Vagina (tissue), 2 donors: ENCODE measurements around the gene TDRD5. TPM values are rescaled to one million over a fixed set of nuclear protein-coding genes. Genes with fewer than 3 reads are reported as not detected.
A peak's percentile ranks its signal among the peaks of the same experiment; 100 is the strongest.

ENCODE experiments used
- DNase-seq, 2 donors: peaks; one replicate each; pipeline ENCODE4 v3.0.0-alpha.2; 2017; ENCODE audit errors: extremely low spot score in 2 of 2
- H3K27ac ChIP-seq: fragments of 200-600 bp; sonication (generic); one replicate; pipeline ENCODE4 v1.5.1; 2019
- H3K27me3 ChIP-seq: fragments of 200-600 bp; sonication (generic); one replicate; pipeline ENCODE4 v1.5.1; 2019
- H3K36me3 ChIP-seq, 2 donors: fragments of 200-600 bp; sonication (generic); one replicate each; pipeline ENCODE4 v1.5.1; 2017 to 2019
- H3K4me1 ChIP-seq: fragments of 200-600 bp; sonication (generic); one replicate; pipeline ENCODE4 v1.5.1; 2019
- H3K4me3 ChIP-seq, 2 donors: fragments of 200-600 bp; sonication (generic); 1 replicate in 1 of 2; 2 replicates in 1 of 2; pipeline ENCODE4 v1.5.1; 2016 to 2019
- H3K9me3 ChIP-seq: fragments of 200-600 bp; sonication (generic); one replicate; pipeline ENCODE4 v1.5.1; 2019
- CTCF ChIP-seq, 3 experiments: fragments of 450-650 bp in 2 of 3; fragments of 200-600 bp in 1 of 3; sonication (generic) in 1 of 3; IDR thresholded peaks; one replicate each; pipeline ENCODE4 v1.5.1; 2017 to 2019; ENCODE audit warnings: antibody characterized with exemption in 3 of 3, mild to moderate bottlenecking in 2 of 3, moderate library complexity in 2 of 3
- POLR2A ChIP-seq, 2 donors: fragments of 450-650 bp; IDR thresholded peaks; one replicate each; pipeline ENCODE4 v1.6.1; 2017; ENCODE audit warnings: antibody characterized with exemption in 2 of 2, mild to moderate bottlenecking in 2 of 2, moderate library complexity in 2 of 2
- POLR2AphosphoS5 ChIP-seq, 2 donors: sonication (generic); formaldehyde crosslinking; IDR thresholded peaks; one replicate each; pipeline ENCODE4 v1.9.0; 2017; ENCODE audit warnings: antibody characterized with exemption in 2 of 2, mild to moderate bottlenecking in 2 of 2, low read depth in 1 of 2; ENCODE audit not compliant: insufficient read depth in 1 of 2
- intact Hi-C: fragments of 100-400 bp; cut with DNase I; formaldehyde crosslinking; loops from one replicate; pipeline ENCODE4 v1.15.1; 2023
- total RNA-seq: library from RNA; depleted of rRNA; stranded (reverse); fragments of >200 nt; gene quantifications from one replicate; pipeline ENCODE4 v1.2.3, GENCODE V29; 2016

TDRD5 gene
- total RNA-seq, 1 donor from 2014 or later: not detected

- no peaks in the 10 kb centered on the region for H3K27me3 ChIP-seq
- TF ChIP-seq POLR2A (IDR thresholded peaks at IDR 0.05) (no peak), CTCF (IDR thresholded peaks at IDR 0.05) (no peak), POLR2AphosphoS5 (IDR thresholded peaks at IDR 0.05; ENCODE audit: insufficient read depth in 1 of 2, low read depth in 1 of 2) (no peak)
- no peak for DNase-seq
- H3K9me3 ChIP-seq: no peaks in the 10 kb centered on the region
- no peaks in the 10 kb centered on the region for H3K36me3 ChIP-seq
- no peak within 1 kb of the TSS for H3K27ac ChIP-seq
- H3K4me3 ChIP-seq: no peak within 1 kb of the TSS
- intact Hi-C loops: no loop called here
- no peaks in the 10 kb centered on the region for H3K4me1 ChIP-seq
Observed at GRCh38 chr1:179575497-179576314, 15.9 kb upstream of the TDRD5 start, which contains the start of gene NPHS2. TSS of gene NPHS2 (minus strand) at chr1:179575948. CDS start at chr1:179575864, 84 bp downstream.

GRCh38 chr1:179576509-179576908, 15.1 kb upstream of the TDRD5 start:
- Histone ChIP-seq H3K27me3 (no peaks in the 10 kb centered on the region), H3K36me3 (no peaks in the 10 kb centered on the region), H3K27ac (no peak overlapping the region), H3K4me3 (no peak overlapping the region), H3K9me3 (no peaks in the 10 kb centered on the region), H3K4me1 (no peaks in the 10 kb centered on the region)
- TF ChIP-seq POLR2A (IDR thresholded peaks at IDR 0.05) (no peak), POLR2AphosphoS5 (IDR thresholded peaks at IDR 0.05; ENCODE audit: insufficient read depth in 1 of 2, low read depth in 1 of 2) (no peak), CTCF (IDR thresholded peaks at IDR 0.05) (no peak)
- intact Hi-C loops: no loop called here
- DNase-seq: no peak

GRCh38 chr1:179583771-179584320, 7.8 kb upstream of the TDRD5 start:
- Histone ChIP-seq H3K27me3 (no peaks in the 10 kb centered on the region), H3K4me3 (no peak overlapping the region), H3K27ac (no peak overlapping the region), H3K9me3 (no peaks in the 10 kb centered on the region), H3K36me3 (no peaks in the 10 kb centered on the region), H3K4me1 (peaks cover 6% of the 10 kb centered on the region)
- TF ChIP-seq POLR2AphosphoS5 (IDR thresholded peaks at IDR 0.05; ENCODE audit: insufficient read depth in 1 of 2, low read depth in 1 of 2): no peak
- TF ChIP-seq CTCF (IDR thresholded peaks at IDR 0.05): no peak
- no peak for TF ChIP-seq POLR2A (IDR thresholded peaks at IDR 0.05)
- intact Hi-C loops: no loop called here
- no peak for DNase-seq

- Histone ChIP-seq H3K27me3 (no peaks in the 10 kb centered on the region), H3K27ac (peak overlapping the region; percentile 61), H3K36me3 (no peaks in the 10 kb centered on the region), H3K4me1 (peaks cover 6% of the 10 kb centered on the region), H3K9me3 (no peaks in the 10 kb centered on the region), H3K4me3 (peak overlapping the region; percentile 37 to 45)
- DNase-seq: no peak
- TF ChIP-seq POLR2A (IDR thresholded peaks at IDR 0.05): no peak
- peak in 1 of 3 experiments; percentile 19 for TF ChIP-seq CTCF (IDR thresholded peaks at IDR 0.05)
- TF ChIP-seq POLR2AphosphoS5 (IDR thresholded peaks at IDR 0.05; ENCODE audit: insufficient read depth in 1 of 2, low read depth in 1 of 2): no peak
- intact Hi-C loops: no loop called here
Observed at GRCh38 chr1:179586107-179586823, 5.4 kb upstream of the TDRD5 start.
